ENCODE measurements around the gene RARB. TPM values are rescaled to one million over a fixed set of nuclear protein-coding genes. Genes with fewer than 3 reads are reported as not detected.
A peak's percentile ranks its signal among the peaks of the same experiment; 100 is the strongest.

The RARB gene
- total and polyA plus RNA-seq, 4 donors, result 1.5 to 24.5 (median 4.1) TPM

- Histone ChIP-seq H3K4me3 (no peak overlapping the region), H3K9me3 (ENCODE audit: control insufficient read depth in 4 of 4, insufficient read depth in 3 of 4, low read length in 3 of 4) (no peaks in the 10 kb centered on the region), H3K27ac (ENCODE audit: low read depth in 1 of 2, low read length in 1 of 2) (no peak overlapping the region), H3K27me3 (ENCODE audit: control insufficient read depth in 3 of 3, insufficient read depth in 3 of 3, low read length in 2 of 3) (no peaks in the 10 kb centered on the region), H3K36me3 (ENCODE audit: control insufficient read depth in 4 of 4, insufficient read depth in 4 of 4, low read length in 4 of 4) (peaks cover 0 to 20% (median 6%) of the 10 kb centered on the region in 4 donors), H3K4me1 (ENCODE audit: control insufficient read depth in 5 of 5, insufficient read depth in 5 of 5, low read length in 5 of 5) (peaks cover 7 to 21% (median 12%) of the 10 kb centered on the region in 5 donors), H3K9ac (ENCODE audit: insufficient read depth in 1 of 2, low read length in 2 of 2) (no peak overlapping the region)
- TF ChIP-seq CTCF (IDR thresholded peaks at IDR 0.05; ENCODE audit: control extremely low read depth, extremely low read depth), result no peak
- DNase-seq (no peak), ATAC-seq (ENCODE audit: insufficient read depth, low FRiP score) (no peak)
- 96 to 100% methylated on average over 2 of the region's 2 CpGs for WGBS, 2 donors
Observed at GRCh38 chr3:25587975-25588374, 159.9 kb downstream of the RARB start.

- Histone ChIP-seq H3K27me3 (ENCODE audit: control insufficient read depth in 3 of 3, insufficient read depth in 3 of 3, low read length in 2 of 3) (no peaks in the 10 kb centered on the region), H3K4me3 (no peak overlapping the region), H3K36me3 (ENCODE audit: control insufficient read depth in 4 of 4, insufficient read depth in 4 of 4, low read length in 4 of 4) (peaks cover 0 to 17% (median 7%) of the 10 kb centered on the region in 4 donors), H3K4me1 (ENCODE audit: control insufficient read depth in 5 of 5, insufficient read depth in 5 of 5, low read length in 5 of 5) (peaks cover 7 to 26% (median 16%) of the 10 kb centered on the region in 5 donors), H3K27ac (ENCODE audit: low read depth in 1 of 2, low read length in 1 of 2) (no peak overlapping the region), H3K9me3 (ENCODE audit: control insufficient read depth in 4 of 4, insufficient read depth in 3 of 4, low read length in 3 of 4) (no peaks in the 10 kb centered on the region), H3K9ac (ENCODE audit: insufficient read depth in 1 of 2, low read length in 2 of 2) (no peak overlapping the region)
- WGBS, 2 donors, result 81 to 83% methylated on average over 8 of the region's 8 CpGs
- DNase-seq, result peak in 2 of 3 donors; percentile 40 to 45
- no peak for TF ChIP-seq CTCF (IDR thresholded peaks at IDR 0.05; ENCODE audit: control extremely low read depth, extremely low read depth)
- ATAC-seq (ENCODE audit: insufficient read depth, low FRiP score), result no peak
Observed at GRCh38 chr3:25588441-25589103, 160.5 kb downstream of the RARB start.

GRCh38 chr3:25589104-25589782 lies 161.2 kb downstream of the RARB start:
- no peak for ATAC-seq (ENCODE audit: insufficient read depth, low FRiP score)
- TF ChIP-seq CTCF (IDR thresholded peaks at IDR 0.05; ENCODE audit: control extremely low read depth, extremely low read depth), result no peak
- H3K4me3 ChIP-seq, result no peak overlapping the region
- H3K27ac ChIP-seq (ENCODE audit: low read depth in 1 of 2, low read length in 1 of 2), result peak overlapping the region in 1 of 2 donors; percentile 77
- peaks cover 0 to 19% (median 7%) of the 10 kb centered on the region in 4 donors for H3K36me3 ChIP-seq (ENCODE audit: control insufficient read depth in 4 of 4, insufficient read depth in 4 of 4, low read length in 4 of 4)
- WGBS, 2 donors, result 91 to 97% methylated on average over 4 of the region's 4 CpGs
- no peaks in the 10 kb centered on the region for H3K27me3 ChIP-seq (ENCODE audit: control insufficient read depth in 3 of 3, insufficient read depth in 3 of 3, low read length in 2 of 3)
- no peaks in the 10 kb centered on the region for H3K9me3 ChIP-seq (ENCODE audit: control insufficient read depth in 4 of 4, insufficient read depth in 3 of 4, low read length in 3 of 4)
- H3K9ac ChIP-seq (ENCODE audit: insufficient read depth in 1 of 2, low read length in 2 of 2), result no peak overlapping the region
- peaks cover 7 to 31% (median 20%) of the 10 kb centered on the region in 5 donors for H3K4me1 ChIP-seq (ENCODE audit: control insufficient read depth in 5 of 5, insufficient read depth in 5 of 5, low read length in 5 of 5)
- no peak for DNase-seq
